HCT116 (cell line): ENCODE results near the gene PCDHGA9. TPM values are rescaled to one million over a fixed set of nuclear protein-coding genes. Genes with fewer than 3 reads are reported as not detected.

Experiments used
- ATAC-seq: fragments of 200-7000 bp; cut with Tn5 transposase; 2 replicates; pipeline ENCODE4 v1.9.1; 2020; ENCODE audit warnings: mild to moderate bottlenecking, moderate library complexity
- BruUV-seq: library from RNA; stranded (reverse); fragments of 400-500 nt; replicated peaks from 2 replicates; lab custom pipeline; 2021; lab: Mats Ljungman, UMichigan
- CTCF ChIA-PET: fragments of 300-600 bp; sonication (Branson Sonifier 250); formaldehyde crosslinking; loops from one replicate; lab custom pipeline; 2021; ENCODE audit warnings: antibody characterized with exemption; lab: Charles Lee
- POLR2A ChIA-PET: fragments of 300-600, 350-600 bp; sonication (Branson Sonifier 250); formaldehyde crosslinking; loops from one replicate; lab custom pipeline; 2021; ENCODE audit warnings: antibody characterized with exemption; lab: Charles Lee
- RAD21 ChIA-PET, 2 experiments: fragments of 300-600 bp; sonication (Branson Sonifier 250); formaldehyde crosslinking; loops; one replicate each; lab custom pipeline; 2023; ENCODE audit warnings: low total read pairs in 2 of 2; ENCODE audit not compliant: uncharacterized antibody in 2 of 2, unreplicated experiment in 2 of 2, low non-redundant PET in 1 of 2; lab: Charles Lee
- DNase-seq: peaks from one replicate; pipeline ENCODE4 v3.0.0-alpha.2; 2010; ENCODE audit warnings: low read depth, low spot score
- H2AFZ ChIP-seq: fragments of 200-600 bp; shearing (Covaris generic), sonication (generic); 2 replicates; pipeline ENCODE4 v1.6.1; 2017; ENCODE audit warnings: low read depth, mixed run types, mixed read lengths, antibody characterized with exemption, low read length; ENCODE audit not compliant: poor library complexity, severe bottlenecking
- H3K27ac ChIP-seq: 2 replicates; pipeline ENCODE4 v1.5.1; 2012; ENCODE audit warnings: low read depth, low read length
- H3K27me3 ChIP-seq: fragments of 200-600 bp; sonication (generic); 2 replicates; pipeline ENCODE4 v1.6.1; 2016; ENCODE audit warnings: mixed run types, low read length, mixed read lengths; ENCODE audit not compliant: insufficient read depth
- H3K36me3 ChIP-seq, 2 experiments: fragments of 200-500 bp in 1 of 2; fragments of 200-600 bp in 1 of 2; sonication (Bioruptor generic) in 1 of 2; sonication (generic) in 1 of 2; 2 replicates each; pipeline versions ENCODE4 v1.5.1 to v1.6.1; 2014 to 2016; ENCODE audit warnings: low read length in 2 of 2, inconsistent platforms in 1 of 2, mixed read lengths in 1 of 2, mixed run types in 1 of 2; ENCODE audit not compliant: insufficient read depth in 2 of 2, control insufficient read depth in 1 of 2
- H3K4me1 ChIP-seq, 2 experiments: fragments of 200-600 bp in 1 of 2; sonication (generic) in 1 of 2; 2 replicates each; pipeline versions ENCODE4 v1.5.1 to v1.6.1; 2012 to 2017; ENCODE audit warnings: low read length in 2 of 2, inconsistent platforms in 1 of 2, mild to moderate bottlenecking in 1 of 2, mixed read lengths in 1 of 2, mixed run types in 1 of 2, moderate library complexity in 1 of 2; ENCODE audit not compliant: insufficient read depth in 2 of 2, control insufficient read depth in 1 of 2
- H3K4me2 ChIP-seq: fragments of 200-600 bp; sonication (generic); 2 replicates; pipeline ENCODE4 v1.6.1; 2017; ENCODE audit warnings: mixed run types, low read length, mixed read lengths
- H3K4me3 ChIP-seq, 2 experiments: fragments of 200-600 bp in 1 of 2; sonication (generic) in 1 of 2; replicated peaks in 1 of 2; 2 replicates each; pipeline ENCODE4 v1.5.1; 2011 to 2016; ENCODE audit warnings: low read length in 2 of 2, control low read depth in 1 of 2, low read depth in 1 of 2, mild to moderate bottlenecking in 1 of 2, mixed read lengths in 1 of 2, mixed run types in 1 of 2
- H3K79me2 ChIP-seq: fragments of 200-600 bp; sonication (generic); 2 replicates; pipeline ENCODE4 v1.6.1; 2017; ENCODE audit warnings: mild to moderate bottlenecking, mixed run types, low read length, moderate library complexity, mixed read lengths; ENCODE audit not compliant: insufficient read depth
- H3K9ac ChIP-seq: fragments of 200-600 bp; sonication (generic); 2 replicates; pipeline ENCODE4 v1.6.1; 2016; ENCODE audit warnings: low read length, mixed read lengths
- H3K9me2 ChIP-seq: fragments of 200-600 bp; sonication (generic), shearing (Covaris generic); 2 replicates; pipeline ENCODE4 v1.6.1; 2017; ENCODE audit warnings: mixed run types, mild to moderate bottlenecking, moderate library complexity; ENCODE audit not compliant: insufficient read depth
- H3K9me3 ChIP-seq, 2 experiments: fragments of 200-500 bp in 1 of 2; fragments of 200-600 bp in 1 of 2; sonication (Bioruptor generic) in 1 of 2; sonication (generic) in 1 of 2; 2 replicates each; pipeline ENCODE4 v1.6.1; 2014 to 2017; ENCODE audit warnings: low read length in 2 of 2, mixed read lengths in 2 of 2, inconsistent platforms in 1 of 2, low read depth in 1 of 2, mild to moderate bottlenecking in 1 of 2, mixed run types in 1 of 2, moderate library complexity in 1 of 2; ENCODE audit not compliant: control insufficient read depth in 1 of 2, insufficient read depth in 1 of 2
- H4K20me1 ChIP-seq: fragments of 200-600 bp; sonication (generic), shearing (Covaris generic); 2 replicates; pipeline ENCODE4 v1.6.1; 2017; ENCODE audit warnings: mixed run types, mild to moderate bottlenecking, moderate library complexity; ENCODE audit not compliant: insufficient read depth
- CEBPB ChIP-seq: IDR thresholded peaks from 2 replicates; pipeline ENCODE4 v1.6.1; 2012; ENCODE audit warnings: low read depth
- CTCF ChIP-seq, 3 experiments: fragments of 200-600 bp in 1 of 3; sonication (generic) in 1 of 3; IDR thresholded peaks in 2 of 3; conservative IDR thresholded peaks in 1 of 3; 2 replicates each; pipeline ENCODE4 v1.5.1; 2012 to 2017; ENCODE audit warnings: low read depth in 2 of 3, low read length in 2 of 3, antibody characterized with exemption in 1 of 3, borderline replicate concordance in 1 of 3, control low read depth in 1 of 3, mild to moderate bottlenecking in 1 of 3, mixed read lengths in 1 of 3, mixed run types in 1 of 3, moderate library complexity in 1 of 3; ENCODE audit not compliant: insufficient read depth in 1 of 3
- ELF1 ChIP-seq: IDR thresholded peaks from 2 replicates; pipeline ENCODE4 v1.6.1; 2012; ENCODE audit warnings: low read depth, borderline replicate concordance
- EZH2 ChIP-seq: fragments of 200-600 bp; sonication (generic); IDR thresholded peaks from 2 replicates; pipeline ENCODE4 v1.6.1; 2017; ENCODE audit warnings: antibody characterized with exemption, mixed run types
- EZH2phosphoT487 ChIP-seq: fragments of 200-600 bp; IDR thresholded peaks from 2 replicates; pipeline ENCODE4 v1.6.1; 2018; ENCODE audit warnings: antibody characterized with exemption, borderline replicate concordance
- POLR2AphosphoS5 ChIP-seq: IDR thresholded peaks from 2 replicates; pipeline ENCODE4 v1.6.1; 2011; ENCODE audit warnings: mild to moderate bottlenecking, low read depth, low read length, moderate library complexity
- RAD21 ChIP-seq: IDR thresholded peaks from 2 replicates; pipeline ENCODE4 v1.6.1; 2012; ENCODE audit warnings: low read depth, mild to moderate bottlenecking
- intact Hi-C: fragments of 100-400 bp; cut with micrococcal nuclease; formaldehyde crosslinking; loops from 2 replicates; pipeline ENCODE4 v1.10.0; 2022
- total RNA-seq: library from RNA; stranded (reverse); gene quantifications from one replicate; pipeline ENCODE4 v1.2.1, GENCODE V29; 2021; ENCODE audit not compliant: unreplicated experiment

Gene PCDHGA9
- total RNA-seq, 1 experiment from 2014 or later, result 0.34 TPM

GRCh38 chr5:141420855-141421488 is 18.4 kb downstream of the PCDHGA9 start, which contains the start of gene PCDHGA11:
TSS of gene PCDHGA11 (plus strand) at chr5:141421051. CDS start at chr5:141421228, 177 bp downstream.
- ATAC-seq (no peak), DNase-seq (peak; percentile 4)
- H3K9me3 ChIP-seq, result peaks cover 4 to 22% of the 10 kb centered on the region in 2 experiments; a peak in 2 of 4 replicates
- no peak within 1 kb of the TSS for H3K4me2 ChIP-seq
- H3K4me3 ChIP-seq, result no peak within 1 kb of the TSS
- TF ChIP-seq EZH2phosphoT487, result no peak
- peak; percentile 59 for TF ChIP-seq RAD21
- peak; percentile 31 to 48 (median 42); a peak in 3 of 6 replicates for TF ChIP-seq CTCF (IDR thresholded peaks at IDR 0.05 in 2 of 3, conservative IDR thresholded peaks at IDR 0.05 in 1 of 3; ENCODE audit: borderline replicate concordance in 1 of 3, insufficient read depth in 1 of 3, low read depth in 2 of 3, low read length in 2 of 3)
- H3K27me3 ChIP-seq, result no peaks in the 10 kb centered on the region
- no peak within 1 kb of the TSS for H3K9ac ChIP-seq
- no TSS peak for BruUV-seq
- no peak within 1 kb of the TSS for H3K27ac ChIP-seq
- H3K36me3 ChIP-seq, result no peaks in the 10 kb centered on the region
- H2AFZ ChIP-seq, result no peak within 1 kb of the TSS
- no peaks in the 10 kb centered on the region for H4K20me1 ChIP-seq
- intact Hi-C loops, result no loop called here
- ChIA-PET POLR2A (no interaction called here), RAD21 (no interaction called here), CTCF (interaction anchor here (0.7 to 1.9 kb wide), 5 partner anchors 8 to 143 kb away, joined by 5 to 11 read pairs (median 6); partner anchors contain the start of gene PCDHGA10)
- no peaks in the 10 kb centered on the region for H3K4me1 ChIP-seq
- no peaks in the 10 kb centered on the region for H3K9me2 ChIP-seq
- H3K79me2 ChIP-seq, result no peaks in the 10 kb centered on the region

GRCh38 chr5:141421489-141421855 is 18.9 kb downstream of the PCDHGA9 start:
- no peak overlapping the region for H2AFZ ChIP-seq
- no peak overlapping the region for H3K4me2 ChIP-seq
- intact Hi-C loops, result no loop called here
- H3K27me3 ChIP-seq, result no peaks in the 10 kb centered on the region
- H3K9me3 ChIP-seq, result peaks cover 4 to 22% of the 10 kb centered on the region in 2 experiments; a peak in 2 of 4 replicates
- H3K79me2 ChIP-seq, result no peaks in the 10 kb centered on the region
- no peaks in the 10 kb centered on the region for H3K4me1 ChIP-seq
- no peaks in the 10 kb centered on the region for H4K20me1 ChIP-seq
- no TSS peak for BruUV-seq
- no peaks in the 10 kb centered on the region for H3K36me3 ChIP-seq
- ATAC-seq (no peak), DNase-seq (no peak)
- no peak overlapping the region for H3K27ac ChIP-seq
- CTCF ChIA-PET, result interaction anchor here (1.0 to 1.9 kb wide), 4 partner anchors 9 to 143 kb away, joined by 5 to 11 read pairs (median 6); partner anchors contain the start of gene PCDHGA10
- RAD21 ChIA-PET, result no interaction called here
- no peak for TF ChIP-seq CEBPB
- no peak for TF ChIP-seq POLR2AphosphoS5
- no peak for TF ChIP-seq EZH2
- no peak for TF ChIP-seq ELF1
- POLR2A ChIA-PET, result no interaction called here
- H3K4me3 ChIP-seq, result no peak overlapping the region
- H3K9ac ChIP-seq, result no peak overlapping the region
- no peaks in the 10 kb centered on the region for H3K9me2 ChIP-seq
